PC-3 (cell line): Measurements from ENCODE around the gene KLF8.

Experiments
- CTCF ChIP-seq: fragments of 300-600 bp; sonication (generic); conservative IDR thresholded peaks from 2 replicates; pipeline ENCODE4 v1.5.1; 2017; ENCODE audit warnings: antibody characterized with exemption, low read depth, mild to moderate bottlenecking, low read length
- EZH2 ChIP-seq: fragments of 300-600 bp; sonication (generic); IDR thresholded peaks from one replicate; pipeline ENCODE4 v1.6.1; 2017; ENCODE audit warnings: antibody characterized with exemption, mild to moderate bottlenecking, low read length; ENCODE audit not compliant: unreplicated experiment
- EZH2phosphoT487 ChIP-seq: fragments of 300-600 bp; sonication (generic); IDR thresholded peaks from 2 replicates; pipeline ENCODE4 v1.6.1; 2018; ENCODE audit warnings: mild to moderate bottlenecking, antibody characterized with exemption, low read length, borderline replicate concordance

GRCh38 chrX:56232221-56233082 lies at the start of gene KLF8:
- no peak for TF ChIP-seq CTCF
- TF ChIP-seq EZH2: no peak
- TF ChIP-seq EZH2phosphoT487: no peak
